HG02938 (cell line): Measurements from ENCODE around the gene HDHD2.

Experiments used
- ATAC-seq: cut with Tn5 transposase; IDR thresholded peaks from one replicate; pipeline ENCODE4 v1.9.1; 2021; ENCODE audit warnings: mild to moderate bottlenecking, moderate library complexity; ENCODE audit not compliant: unreplicated experiment

The HDHD2 gene

GRCh38 chr18:47067648-47068047, 82.7 kb downstream of the HDHD2 start:
- no peak for ATAC-seq

GRCh38 chr18:47063096-47063495, 87.2 kb downstream of the HDHD2 start:
- no peak for ATAC-seq

DNA sequence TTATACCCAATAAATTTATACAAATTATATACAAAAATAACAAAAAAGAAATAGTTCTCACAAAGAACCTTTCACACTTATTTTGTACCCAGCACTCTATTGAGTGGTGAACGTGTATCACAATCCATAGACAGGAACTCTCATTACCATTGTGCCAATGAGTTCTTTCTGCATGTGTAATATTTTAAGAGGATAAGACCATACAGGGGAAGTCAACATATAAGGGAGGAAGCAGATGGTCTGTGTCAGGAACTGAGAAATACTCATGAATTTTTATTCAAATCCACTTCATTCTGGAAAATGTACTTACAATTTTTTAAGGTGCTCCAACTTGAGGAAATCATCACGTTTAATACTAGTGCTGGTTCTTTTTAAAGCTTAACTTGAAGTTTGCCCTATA, 87.8 kb downstream of the HDHD2 start:
- ATAC-seq, result no peak
